Measurements from ENCODE around the gene CLSTN2.

DNA sequence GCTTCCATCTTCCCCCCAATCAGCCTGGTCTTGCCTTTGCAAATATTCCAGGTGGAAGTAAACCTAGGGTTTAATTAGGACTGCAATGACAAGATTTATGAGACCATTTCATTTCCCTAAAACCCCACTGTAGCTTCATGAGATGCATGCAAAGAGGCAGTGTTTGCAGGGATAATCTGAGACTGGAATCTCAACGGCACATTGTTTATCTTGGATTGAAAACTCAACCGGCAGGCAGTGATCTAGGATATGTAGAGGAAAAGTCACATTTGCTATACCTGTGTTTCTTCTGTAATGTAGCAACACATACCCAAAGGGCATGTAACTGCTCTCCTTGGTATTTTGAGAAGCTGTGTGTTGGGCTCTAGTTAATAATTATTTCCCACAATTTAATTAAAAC, 18.7 kb upstream of the CLSTN2 start:
- no peak for TF ChIP-seq EZH2phosphoT487 (IDR thresholded peaks at IDR 0.05; ENCODE audit: borderline replicate concordance, low read length)
- TF ChIP-seq, protein P1, sequence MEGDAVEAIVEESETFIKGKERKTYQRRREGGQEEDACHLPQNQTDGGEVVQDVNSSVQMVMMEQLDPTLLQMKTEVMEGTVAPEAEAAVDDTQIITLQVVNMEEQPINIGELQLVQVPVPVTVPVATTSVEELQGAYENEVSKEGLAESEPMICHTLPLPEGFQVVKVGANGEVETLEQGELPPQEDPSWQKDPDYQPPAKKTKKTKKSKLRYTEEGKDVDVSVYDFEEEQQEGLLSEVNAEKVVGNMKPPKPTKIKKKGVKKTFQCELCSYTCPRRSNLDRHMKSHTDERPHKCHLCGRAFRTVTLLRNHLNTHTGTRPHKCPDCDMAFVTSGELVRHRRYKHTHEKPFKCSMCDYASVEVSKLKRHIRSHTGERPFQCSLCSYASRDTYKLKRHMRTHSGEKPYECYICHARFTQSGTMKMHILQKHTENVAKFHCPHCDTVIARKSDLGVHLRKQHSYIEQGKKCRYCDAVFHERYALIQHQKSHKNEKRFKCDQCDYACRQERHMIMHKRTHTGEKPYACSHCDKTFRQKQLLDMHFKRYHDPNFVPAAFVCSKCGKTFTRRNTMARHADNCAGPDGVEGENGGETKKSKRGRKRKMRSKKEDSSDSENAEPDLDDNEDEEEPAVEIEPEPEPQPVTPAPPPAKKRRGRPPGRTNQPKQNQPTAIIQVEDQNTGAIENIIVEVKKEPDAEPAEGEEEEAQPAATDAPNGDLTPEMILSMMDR (IDR thresholded peaks at IDR 0.05; ENCODE audit: low read depth, low read length, poor library complexity, severe bottlenecking), result no peak

Data from DOHH2 (cell line).